Right cardiac atrium (tissue), 5 donors: ENCODE measurements around the gene SGCD. TPM values are rescaled to one million over a fixed set of nuclear protein-coding genes. Genes with fewer than 3 reads are reported as not detected.

Experiments used
- ATAC-seq, 2 donors: fragments of 200-7000 bp; cut with Tn5 transposase; one replicate each; pipeline versions ENCODE4 v1.8.0 to v1.9.1; 2020; ENCODE audit warnings: moderate library complexity in 2 of 2, mild to moderate bottlenecking in 1 of 2
- DNase-seq, 3 donors: peaks; one replicate each; pipeline ENCODE4 v3.0.0-alpha.2; 2020
- H3K27ac ChIP-seq: one replicate; pipeline ENCODE4 v1.5.1; 2013; ENCODE audit warnings: mild to moderate bottlenecking, low read length, control low read depth, moderate library complexity
- H3K27me3 ChIP-seq: one replicate; pipeline ENCODE4 v1.6.1; 2013; ENCODE audit not compliant: control insufficient read depth, insufficient read depth
- H3K4me1 ChIP-seq: one replicate; pipeline ENCODE4 v1.6.1; 2013; ENCODE audit warnings: low read length; ENCODE audit not compliant: control insufficient read depth, insufficient read depth
- H3K4me3 ChIP-seq: one replicate; pipeline ENCODE4 v1.5.1; 2013; ENCODE audit warnings: low read length, control low read depth
- H3K9me3 ChIP-seq: one replicate; pipeline ENCODE4 v1.6.1; 2013; ENCODE audit warnings: low read length; ENCODE audit not compliant: control insufficient read depth
- WGBS: extraction: QIAGEN DNeasy Blood & Tissue Kit; methylation state at CpG from one replicate; pipeline ENCODE4 v1.1.7; 2013; 5-methylcytosine and 5-hydroxymethylcytosine counted together
- intact Hi-C, 4 donors: fragments of 100-400 bp; cut with DNase I; formaldehyde crosslinking; loops; one replicate each; pipeline versions ENCODE4 v1.11.0 to v1.14.0; 2022 to 2023
- polyA plus RNA-seq: library from polyadenylated mRNA; stranded (reverse); fragments of 200-250 nt; gene quantifications from one replicate; pipeline ENCODE4 v1.2.3, GENCODE V29; 2013
- total RNA-seq, 4 donors: library from RNA; stranded (reverse); fragmentation: NEBNext Ultra II Directional; extraction: Animal tissue kit (Norgen Biotek cat#: 25700); gene quantifications; one replicate each; pipeline ENCODE4 v1.2.1, GENCODE V29; 2021
- donor health status: healthy with polysubstance abuse.
- donor health status: DM: no; HTN: yes; CAD: no.
- donor health status: DM: no; HTN: no; CAD: no.
- donor health status: DM: no; HTN: yes; CAD: no; lungs with severe emphysema.
- donor health status: DM: yes; HTN: yes; CAD: no.

The SGCD gene
- total and polyA plus RNA-seq, 5 donors, result 23.2 to 151 (median 75.8) TPM

- intact Hi-C loops, result no loop called here
- Histone ChIP-seq H3K27ac (no peak overlapping the region), H3K9me3 (no peaks in the 10 kb centered on the region), H3K4me3 (no peak overlapping the region), H3K4me1 (peaks cover 1% of the 10 kb centered on the region), H3K27me3 (no peaks in the 10 kb centered on the region)
- 38% methylated on average over 6 of the region's 6 CpGs for WGBS
- DNase-seq (no peak), ATAC-seq (no peak)
Measured at GRCh38 chr5:156764176-156764971, 437.4 kb downstream of the SGCD start.

GRCh38 chr5:156774273-156774672 lies 447.3 kb downstream of the SGCD start:
- DNase-seq, result no peak
- WGBS, result 76% methylated on average over 2 of the region's 2 CpGs
- Histone ChIP-seq H3K4me3 (no peak overlapping the region), H3K4me1 (no peaks in the 10 kb centered on the region), H3K27ac (no peak overlapping the region), H3K27me3 (no peaks in the 10 kb centered on the region), H3K9me3 (no peaks in the 10 kb centered on the region)
- intact Hi-C loops, result no loop called here
- ATAC-seq, result no peak

- H3K4me3 ChIP-seq, result no peak overlapping the region
- 61% methylated on average over 1 of the region's 1 CpG for WGBS
- no peaks in the 10 kb centered on the region for H3K27me3 ChIP-seq
- H3K9me3 ChIP-seq, result no peaks in the 10 kb centered on the region
- DNase-seq (no peak), ATAC-seq (no peak)
- intact Hi-C loops, result no loop called here
- H3K27ac ChIP-seq, result no peak overlapping the region
- H3K4me1 ChIP-seq, result no peaks in the 10 kb centered on the region
Measured at GRCh38 chr5:156778139-156778706, 451.3 kb downstream of the SGCD start.

- ATAC-seq, result no peak
- no peak overlapping the region for H3K4me3 ChIP-seq
- H3K27ac ChIP-seq, result no peak overlapping the region
- intact Hi-C loops, result no loop called here
- no peaks in the 10 kb centered on the region for H3K27me3 ChIP-seq
- no peaks in the 10 kb centered on the region for H3K9me3 ChIP-seq
- no peaks in the 10 kb centered on the region for H3K4me1 ChIP-seq
- DNase-seq, result no peak
- 60% methylated on average over 2 of the region's 2 CpGs for WGBS
Measured at GRCh38 chr5:156778752-156779151, 451.8 kb downstream of the SGCD start.

GRCh38 chr5:156779436-156779835 lies 452.5 kb downstream of the SGCD start:
- H3K4me1 ChIP-seq, result no peaks in the 10 kb centered on the region
- no peak overlapping the region for H3K27ac ChIP-seq
- WGBS, result 85% methylated on average over 4 of the region's 4 CpGs
- no peak overlapping the region for H3K4me3 ChIP-seq
- ATAC-seq, result no peak
- H3K27me3 ChIP-seq, result no peaks in the 10 kb centered on the region
- no peak for DNase-seq
- H3K9me3 ChIP-seq, result no peaks in the 10 kb centered on the region
- intact Hi-C loops, result no loop called here

- DNase-seq, result no peak
- intact Hi-C loops, result no loop called here
- H3K9me3 ChIP-seq, result no peaks in the 10 kb centered on the region
- H3K27ac ChIP-seq, result no peak overlapping the region
- H3K4me3 ChIP-seq, result no peak overlapping the region
- no peak for ATAC-seq
- no peaks in the 10 kb centered on the region for H3K27me3 ChIP-seq
- H3K4me1 ChIP-seq, result no peaks in the 10 kb centered on the region
- 93% methylated on average over 5 of the region's 5 CpGs for WGBS
Measured at GRCh38 chr5:156783092-156783491, 456.1 kb downstream of the SGCD start.

GRCh38 chr5:156794687-156795086 lies 467.7 kb downstream of the SGCD start:
- intact Hi-C loops, result no loop called here
- 55% methylated on average over 2 of the region's 2 CpGs for WGBS
- no peak for ATAC-seq

GRCh38 chr5:156798201-156798600 lies 471.2 kb downstream of the SGCD start:
- 76% methylated on average over 1 of the region's 1 CpG for WGBS
- no peak for DNase-seq
- H3K27ac ChIP-seq, result no peak overlapping the region
- no peaks in the 10 kb centered on the region for H3K4me1 ChIP-seq
- no peaks in the 10 kb centered on the region for H3K9me3 ChIP-seq
- no peaks in the 10 kb centered on the region for H3K27me3 ChIP-seq
- no peak for ATAC-seq
- no peak overlapping the region for H3K4me3 ChIP-seq
- intact Hi-C loops, result no loop called here

More at GRCh38 chr5:156794687-156795086, 467.7 kb downstream of the SGCD start:
- H3K4me1 ChIP-seq, result no peaks in the 10 kb centered on the region
- no peak for DNase-seq
- H3K9me3 ChIP-seq, result no peaks in the 10 kb centered on the region
- H3K4me3 ChIP-seq, result no peak overlapping the region
- H3K27me3 ChIP-seq, result no peaks in the 10 kb centered on the region
- H3K27ac ChIP-seq, result no peak overlapping the region

- 79% methylated on average over 1 of the region's 1 CpG for WGBS
- no peak overlapping the region for H3K27ac ChIP-seq
- no peak for ATAC-seq
- H3K4me1 ChIP-seq, result no peaks in the 10 kb centered on the region
- DNase-seq, result no peak
- H3K27me3 ChIP-seq, result no peaks in the 10 kb centered on the region
- intact Hi-C loops, result no loop called here
- no peaks in the 10 kb centered on the region for H3K9me3 ChIP-seq
- no peak overlapping the region for H3K4me3 ChIP-seq
Measured at GRCh38 chr5:156799171-156799570, 472.2 kb downstream of the SGCD start.

- no peak for ATAC-seq
- H3K4me1 ChIP-seq, result no peaks in the 10 kb centered on the region
- no peaks in the 10 kb centered on the region for H3K27me3 ChIP-seq
- no peak overlapping the region for H3K4me3 ChIP-seq
- WGBS, result 55% methylated on average over 3 of the region's 3 CpGs
- H3K9me3 ChIP-seq, result no peaks in the 10 kb centered on the region
- intact Hi-C loops, result no loop called here
- DNase-seq, result no peak
- H3K27ac ChIP-seq, result no peak overlapping the region
Measured at GRCh38 chr5:156800929-156801328, 474.0 kb downstream of the SGCD start.

- no peak overlapping the region for H3K4me3 ChIP-seq
- H3K27ac ChIP-seq, result no peak overlapping the region
- no peaks in the 10 kb centered on the region for H3K27me3 ChIP-seq
- no peaks in the 10 kb centered on the region for H3K9me3 ChIP-seq
- no peaks in the 10 kb centered on the region for H3K4me1 ChIP-seq
- intact Hi-C loops, result no loop called here
- ATAC-seq, result no peak
- DNase-seq, result no peak
- 41% methylated on average over 5 of the region's 5 CpGs for WGBS
Measured at GRCh38 chr5:156802501-156802900, 475.5 kb downstream of the SGCD start.
